H1 (cell line): ENCODE data around the gene OSBPL2. TPM values are rescaled to one million over a fixed set of nuclear protein-coding genes. Genes with fewer than 3 reads are reported as not detected.

Source experiments
- CHD7 ChIP-seq: fragments of 300-600 bp; sonication (generic); IDR thresholded peaks from 2 replicates; pipeline ENCODE4 v1.7.1; 2012; ENCODE audit warnings: low read length, moderate library complexity, mild to moderate bottlenecking, inconsistent platforms; ENCODE audit not compliant: insufficient replicate concordance
- FOSL1 ChIP-seq: IDR thresholded peaks from 2 replicates; pipeline ENCODE4 v1.6.1; 2011; ENCODE audit warnings: mild to moderate bottlenecking, low read depth, low read length, moderate library complexity; ENCODE audit not compliant: insufficient read depth
- polyA plus RNA-seq, 7 experiments: library from polyadenylated mRNA; depleted of rRNA in 3 of 7; stranded (reverse) in 5 of 7; unstranded in 2 of 7; fragments of >200 nt in 5 of 7; fragments of 200-250 nt in 2 of 7; gene quantifications; 1 replicate in 5 of 7; 2 replicates in 1 of 7; 4 replicates in 1 of 7; pipeline versions ENCODE4 v1.2.1 to v1.2.3, GENCODE V29; 2011 to 2013; ENCODE audit warnings: missing spikeins in 2 of 7, mixed read lengths in 2 of 7
- total RNA-seq: library from RNA; stranded (reverse); fragmentation: NEBNext Ultra II Directional; extraction: Animal tissue kit (Norgen Biotek cat#: 25700); gene quantifications from 2 replicates; pipeline ENCODE4 v1.2.1, GENCODE V29; 2021

The OSBPL2 gene
- total and polyA plus RNA-seq, 2 of the 8 experiments (the other 6 are each of a cell fraction or from before 2014, with no cell fraction given): 11.7 to 42.4 TPM

DNA sequence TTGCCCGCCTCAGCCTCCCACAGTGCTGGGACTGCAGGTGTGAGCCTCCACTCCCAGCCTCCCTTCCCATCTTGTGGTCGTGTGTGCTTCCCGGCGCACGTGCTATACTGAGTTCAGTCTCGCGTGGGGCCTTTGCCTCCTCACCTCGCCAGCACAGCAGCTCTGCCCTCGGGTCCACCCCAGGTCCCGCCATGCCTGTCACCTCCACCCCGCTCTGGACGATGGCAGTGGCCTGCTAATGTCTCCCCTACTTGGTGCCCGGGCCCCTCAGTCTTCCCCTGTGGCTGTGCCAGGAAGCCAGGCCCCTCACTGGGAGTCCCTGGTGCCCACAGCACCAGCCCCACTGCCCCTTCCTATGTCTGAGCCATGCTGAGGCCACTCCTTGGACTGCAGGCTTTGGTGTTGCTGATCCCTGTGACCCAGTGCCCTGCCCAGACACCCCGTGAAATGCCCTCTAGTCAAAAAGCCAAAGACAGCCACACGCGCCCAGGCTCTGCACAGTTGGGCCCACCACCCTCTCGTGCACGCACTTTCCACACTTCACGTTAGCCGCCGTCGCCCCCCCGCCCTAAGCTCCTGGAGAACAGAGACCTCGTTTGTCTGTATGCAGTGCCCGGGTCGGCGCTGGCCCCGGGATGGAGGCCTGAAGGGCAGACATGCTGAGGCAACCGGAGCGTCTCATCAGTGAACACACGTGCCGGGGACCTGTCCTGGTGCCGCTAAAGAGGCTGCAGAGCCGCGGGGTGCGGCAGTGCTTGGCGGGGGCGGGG lies 32.5 kb upstream of the OSBPL2 start (continued):
- no peak for TF ChIP-seq CHD7
- TF ChIP-seq FOSL1: no peak
